Measurements from ENCODE around the gene SETX.
"Not testable (repeated sequence)": the region's sequence is repeated elsewhere in the genome, so short reads cannot be mapped to it uniquely, and the experiment has no call there.

SETX gene

DNA sequence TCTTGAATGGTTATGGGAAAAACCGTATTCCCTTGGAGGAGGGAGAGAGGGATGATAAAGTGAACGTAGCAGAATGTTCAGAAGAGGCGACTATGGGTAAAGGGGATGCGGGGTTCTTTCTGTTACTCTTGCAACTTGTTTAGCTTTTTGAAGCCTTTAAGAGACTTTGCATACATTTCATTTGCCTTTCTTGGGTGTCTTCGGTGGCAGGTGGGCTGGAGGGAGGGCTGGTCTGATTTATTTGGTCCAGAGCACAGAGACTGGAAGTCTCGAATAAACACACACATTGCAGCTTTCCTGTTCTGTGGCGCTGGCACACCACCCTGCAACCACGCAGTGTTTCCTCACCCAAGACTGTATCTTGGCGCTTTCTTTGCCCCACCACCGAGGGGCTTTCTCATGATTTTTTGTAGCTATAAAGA lies 28.7 kb upstream of the SETX start:
- H3K27ac ChIP-seq (ENCODE audit: low read depth, low read length), result peak overlapping the region; percentile 99
- H3K9me3 ChIP-seq (ENCODE audit: insufficient read depth, low read length), result no peaks in the 10 kb centered on the region
- H3K9me2 ChIP-seq (replicated peaks; ENCODE audit: insufficient read depth, low read length), result no peaks in the 10 kb centered on the region
- no peaks in the 10 kb centered on the region for H4K20me1 ChIP-seq (ENCODE audit: low read depth, low read length)
- H3K4me3 ChIP-seq (ENCODE audit: insufficient read depth, low read length, poor library complexity, severe bottlenecking), result peak overlapping the region; percentile 37
- no peaks in the 10 kb centered on the region; the same call in 1 of the 2 replicates for H3K79me2 ChIP-seq (ENCODE audit: insufficient read depth, low read length)
- peaks cover 55% of the 10 kb centered on the region for H3F3A ChIP-seq (ENCODE audit: insufficient read depth)
- H3K36me3 ChIP-seq (ENCODE audit: low read length), result peaks cover 10% of the 10 kb centered on the region
- peak overlapping the region; percentile 57 for H3K9ac ChIP-seq (ENCODE audit: low read length)
- TF ChIP-seq EZH2phosphoT487 (conservative IDR thresholded peaks at IDR 0.05; ENCODE audit: low read length) (no peak), CTCF (IDR thresholded peaks at IDR 0.05; ENCODE audit: insufficient read depth, low read length, poor library complexity, severe bottlenecking) (peak; percentile 46)
- H3K27me3 ChIP-seq (ENCODE audit: low read length), result no peaks in the 10 kb centered on the region
- peak overlapping the region; percentile 87 for H3K4me2 ChIP-seq (ENCODE audit: low read depth, low read length, poor library complexity, severe bottlenecking)
- no peak overlapping the region for H2AFZ ChIP-seq (ENCODE audit: low read depth, low read length, severe bottlenecking)

DNA sequence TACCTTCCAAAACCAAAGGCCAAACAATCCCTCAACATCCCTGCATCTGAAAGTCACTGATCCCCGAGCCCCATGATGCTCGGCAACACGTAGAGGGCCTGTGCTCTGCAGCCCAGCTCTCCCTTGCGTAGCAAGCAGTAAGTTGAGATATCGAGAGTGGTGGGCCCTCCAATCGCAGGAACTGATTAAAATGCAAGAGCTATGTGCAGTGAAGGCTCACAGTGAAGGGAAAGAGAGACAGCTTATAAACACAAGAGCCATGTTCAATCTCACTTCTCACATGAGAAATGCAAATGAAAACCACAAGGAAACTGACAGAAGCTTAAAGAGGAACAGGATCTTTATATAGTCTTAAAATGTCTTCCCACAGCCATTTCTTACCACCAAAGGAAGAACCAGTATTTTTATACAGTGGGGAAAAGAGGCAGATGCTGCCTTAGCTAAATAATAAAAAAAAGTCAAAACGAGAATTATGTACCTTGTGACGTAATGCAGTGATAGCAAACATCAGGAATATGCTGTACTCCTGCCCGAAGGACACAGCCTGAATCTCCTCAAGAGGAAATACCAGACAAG lies 27.3 kb upstream of the SETX start:
- H3K9me3 ChIP-seq (ENCODE audit: insufficient read depth, low read length), result no peaks in the 10 kb centered on the region
- H3K9me2 ChIP-seq (replicated peaks; ENCODE audit: insufficient read depth, low read length), result no peaks in the 10 kb centered on the region
- peak overlapping the region; percentile 99 for H3K27ac ChIP-seq (ENCODE audit: low read depth, low read length)
- peaks cover 10% of the 10 kb centered on the region for H3K36me3 ChIP-seq (ENCODE audit: low read length)
- TF ChIP-seq CTCF (IDR thresholded peaks at IDR 0.05; ENCODE audit: insufficient read depth, low read length, poor library complexity, severe bottlenecking) (no peak), EZH2phosphoT487 (conservative IDR thresholded peaks at IDR 0.05; ENCODE audit: low read length) (no peak)
- H3K4me2 ChIP-seq (ENCODE audit: low read depth, low read length, poor library complexity, severe bottlenecking), result peak overlapping the region; percentile 87
- no peaks in the 10 kb centered on the region; the same call in 1 of the 2 replicates for H3K79me2 ChIP-seq (ENCODE audit: insufficient read depth, low read length)
- no peaks in the 10 kb centered on the region for H3K27me3 ChIP-seq (ENCODE audit: low read length)
- peaks cover 55% of the 10 kb centered on the region for H3F3A ChIP-seq (ENCODE audit: insufficient read depth)
- H3K4me3 ChIP-seq (ENCODE audit: insufficient read depth, low read length, poor library complexity, severe bottlenecking), result peak overlapping the region; percentile 26
- H2AFZ ChIP-seq (ENCODE audit: low read depth, low read length, severe bottlenecking), result no peak overlapping the region
- peak overlapping the region; percentile 57 for H3K9ac ChIP-seq (ENCODE audit: low read length)
- H4K20me1 ChIP-seq (ENCODE audit: low read depth, low read length), result no peaks in the 10 kb centered on the region

DNA sequence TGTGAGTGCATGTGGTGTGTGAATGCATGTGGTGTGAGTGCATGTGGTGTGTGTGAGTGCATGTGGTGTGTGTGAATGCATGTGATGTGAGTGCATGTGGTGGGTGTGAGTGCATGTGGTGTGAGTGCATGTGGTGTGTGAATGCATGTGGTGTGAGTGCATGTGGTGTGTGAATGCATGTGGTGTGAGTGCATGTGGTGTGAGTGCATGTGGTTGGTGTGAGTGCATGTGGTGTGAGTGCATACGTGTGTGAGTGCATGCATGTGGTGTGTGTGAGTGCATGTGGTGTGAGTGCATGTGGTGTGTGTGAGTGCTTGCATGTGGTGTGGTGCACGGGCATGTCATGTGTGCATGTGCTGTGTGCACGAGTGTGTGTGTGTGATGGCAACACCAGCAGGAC lies 23.6 kb upstream of the SETX start:
- not testable (repeated sequence) for H3K9me3 ChIP-seq (ENCODE audit: insufficient read depth, low read length); H3K36me3 ChIP-seq (ENCODE audit: low read length)

GRCh38 chr9:132377769-132378168 lies 23.0 kb upstream of the SETX start:
- H4K20me1 ChIP-seq (ENCODE audit: low read depth, low read length); H3K79me2 ChIP-seq (ENCODE audit: insufficient read depth, low read length); H2AFZ ChIP-seq (ENCODE audit: low read depth, low read length, severe bottlenecking); H3K36me3 ChIP-seq (ENCODE audit: low read length); H3K9me2 ChIP-seq (replicated peaks; ENCODE audit: insufficient read depth, low read length); H3K4me3 ChIP-seq (ENCODE audit: insufficient read depth, low read length, poor library complexity, severe bottlenecking); H3K9ac ChIP-seq (ENCODE audit: low read length); H3K27ac ChIP-seq (ENCODE audit: low read depth, low read length); H3K27me3 ChIP-seq (ENCODE audit: low read length); H3K4me2 ChIP-seq (ENCODE audit: low read depth, low read length, poor library complexity, severe bottlenecking); H3K9me3 ChIP-seq (ENCODE audit: insufficient read depth, low read length): not testable (repeated sequence)
- peaks cover 24% of the 10 kb centered on the region; the same call in 1 of the 2 replicates for H3F3A ChIP-seq (ENCODE audit: insufficient read depth)

More for the DNA sequence above, 23.6 kb upstream of the SETX start:
- H3K4me3 ChIP-seq (ENCODE audit: insufficient read depth, low read length, poor library complexity, severe bottlenecking); H3K9ac ChIP-seq (ENCODE audit: low read length); H3K9me2 ChIP-seq (replicated peaks; ENCODE audit: insufficient read depth, low read length); H2AFZ ChIP-seq (ENCODE audit: low read depth, low read length, severe bottlenecking); H3K27me3 ChIP-seq (ENCODE audit: low read length); H3K79me2 ChIP-seq (ENCODE audit: insufficient read depth, low read length); H3K27ac ChIP-seq (ENCODE audit: low read depth, low read length); H3K4me2 ChIP-seq (ENCODE audit: low read depth, low read length, poor library complexity, severe bottlenecking); H4K20me1 ChIP-seq (ENCODE audit: low read depth, low read length): not testable (repeated sequence)
- H3F3A ChIP-seq (ENCODE audit: insufficient read depth), result peaks cover 30% of the 10 kb centered on the region

Data from SU-DHL-6 (cell line).